NB4 (cell line): ENCODE results near the gene SEMA5B.

ENCODE experiments used
- MYC ChIP-seq: IDR thresholded peaks from 2 replicates; pipeline ENCODE4 v1.6.1; 2011; ENCODE audit warnings: low read depth, low read length
- POLR2A ChIP-seq: IDR thresholded peaks from 2 replicates; pipeline ENCODE4 v1.6.1; 2011; ENCODE audit warnings: mild to moderate bottlenecking; ENCODE audit not compliant: insufficient read length; ENCODE audit errors: extremely low read depth
- TF ChIP-seq, protein P1 (sequence below): IDR thresholded peaks from one replicate; pipeline ENCODE4 v1.5.1; 2012; ENCODE audit warnings: low read depth, low read length

DNA sequence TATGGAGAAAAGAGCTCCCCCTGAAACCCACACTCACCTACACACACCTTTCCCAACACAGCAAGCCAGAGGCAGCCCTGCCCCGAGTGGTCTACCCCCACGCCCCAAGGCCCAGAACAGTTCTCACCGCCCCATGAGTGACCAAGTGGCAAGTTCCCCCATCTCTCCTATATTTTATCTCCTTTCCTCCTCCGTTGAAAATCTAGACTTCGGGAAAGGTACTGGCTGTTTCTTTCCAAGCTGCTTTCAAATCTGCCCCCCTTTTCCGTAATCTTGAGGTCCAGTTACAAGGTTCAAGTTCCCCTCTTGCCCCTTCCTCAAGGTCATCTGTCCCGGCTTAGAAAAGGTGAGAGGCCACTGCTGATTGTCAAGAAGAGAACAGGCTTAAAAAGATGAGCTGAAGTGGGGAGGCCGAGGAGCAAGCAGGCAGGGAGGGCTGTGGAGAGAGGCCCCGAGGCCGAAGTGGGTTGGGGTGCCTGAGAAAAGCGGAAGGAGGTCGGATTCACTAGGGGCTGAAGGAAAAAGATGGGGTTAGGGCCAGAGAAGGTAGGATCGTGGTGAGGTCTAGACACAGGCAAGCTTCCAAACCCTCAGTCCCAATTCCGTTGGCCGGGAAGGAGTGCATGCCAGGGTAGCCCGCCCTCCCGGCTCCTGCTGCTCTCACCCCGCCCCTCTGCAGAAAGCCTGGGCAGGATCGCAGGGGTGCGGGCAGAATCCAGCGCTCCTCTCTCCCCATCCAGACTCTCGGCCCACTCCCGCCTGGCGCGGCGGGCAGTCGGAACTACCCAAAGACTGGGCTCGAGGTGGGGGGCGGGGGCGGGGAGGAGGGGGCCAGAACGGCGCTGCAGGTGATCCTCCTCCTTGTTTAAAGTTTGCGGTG is 1.7 kb downstream of the SEMA5B start:
- TF ChIP-seq, protein P1, sequence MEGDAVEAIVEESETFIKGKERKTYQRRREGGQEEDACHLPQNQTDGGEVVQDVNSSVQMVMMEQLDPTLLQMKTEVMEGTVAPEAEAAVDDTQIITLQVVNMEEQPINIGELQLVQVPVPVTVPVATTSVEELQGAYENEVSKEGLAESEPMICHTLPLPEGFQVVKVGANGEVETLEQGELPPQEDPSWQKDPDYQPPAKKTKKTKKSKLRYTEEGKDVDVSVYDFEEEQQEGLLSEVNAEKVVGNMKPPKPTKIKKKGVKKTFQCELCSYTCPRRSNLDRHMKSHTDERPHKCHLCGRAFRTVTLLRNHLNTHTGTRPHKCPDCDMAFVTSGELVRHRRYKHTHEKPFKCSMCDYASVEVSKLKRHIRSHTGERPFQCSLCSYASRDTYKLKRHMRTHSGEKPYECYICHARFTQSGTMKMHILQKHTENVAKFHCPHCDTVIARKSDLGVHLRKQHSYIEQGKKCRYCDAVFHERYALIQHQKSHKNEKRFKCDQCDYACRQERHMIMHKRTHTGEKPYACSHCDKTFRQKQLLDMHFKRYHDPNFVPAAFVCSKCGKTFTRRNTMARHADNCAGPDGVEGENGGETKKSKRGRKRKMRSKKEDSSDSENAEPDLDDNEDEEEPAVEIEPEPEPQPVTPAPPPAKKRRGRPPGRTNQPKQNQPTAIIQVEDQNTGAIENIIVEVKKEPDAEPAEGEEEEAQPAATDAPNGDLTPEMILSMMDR = no peak
- TF ChIP-seq POLR2A (no peak), MYC (no peak)
